ENCODE data around the gene FAM98B. TPM values are rescaled to one million over a fixed set of nuclear protein-coding genes. Genes with fewer than 3 reads are reported as not detected.

Gene FAM98B
- total and polyA plus RNA-seq, 2 experiments from 2014 or later = 10.1 to 32.5 TPM

- Histone ChIP-seq H3K27me3 (ENCODE audit: insufficient read depth) (no peaks in the 10 kb centered on the region), H3K36me3 (ENCODE audit: insufficient read depth) (no peaks in the 10 kb centered on the region), H3K4me3 (no peak overlapping the region), H3K9me2 (ENCODE audit: insufficient read depth) (peaks cover 9% of the 10 kb centered on the region; the same call in 1 of the 2 replicates), H3K4me1 (ENCODE audit: insufficient read depth) (no peaks in the 10 kb centered on the region), H3K79me2 (replicated peaks; ENCODE audit: insufficient read depth) (no peaks in the 10 kb centered on the region), H3F3A (replicated peaks; ENCODE audit: low read depth) (no peaks in the 10 kb centered on the region), H2AFZ (no peak overlapping the region), H4K20me1 (replicated peaks; ENCODE audit: insufficient read depth) (no peaks in the 10 kb centered on the region), H3K27ac (ENCODE audit: low read depth) (no peak overlapping the region), H3K4me2 (no peak overlapping the region)
- peaks cover 2% of the 10 kb centered on the region for H3K4me1 Mint-ChIP-seq
- TF ChIP-seq ETS1 (IDR thresholded peaks at IDR 0.05) (no peak), ZNF331 (CRISPR knock-in tag; IDR thresholded peaks at IDR 0.05; ENCODE audit: low read depth) (no peak), ZNF462 (CRISPR knock-in tag; IDR thresholded peaks at IDR 0.05) (no peak), CTCF (conservative IDR thresholded peaks at IDR 0.05; ENCODE audit: low read depth in 2 of 2) (no peak), CREB1 (CRISPR knock-in tag; IDR thresholded peaks at IDR 0.05; ENCODE audit: low read depth) (no peak), NANOG (IDR thresholded peaks at IDR 0.05; ENCODE audit: borderline replicate concordance) (no peak), POLR2AphosphoS5 (IDR thresholded peaks at IDR 0.05; ENCODE audit: low read depth) (no peak), JUNB (IDR thresholded peaks at IDR 0.05; ENCODE audit: unreplicated experiment) (no peak)
- no peaks in the 10 kb centered on the region for H3K36me3 Mint-ChIP-seq (ENCODE audit: low read depth)
- ATAC-seq (no peak), DNase-seq (ENCODE audit: low spot score) (no peak)
- H3K27me3 Mint-ChIP-seq (ENCODE audit: insufficient read depth, low read depth, poor library complexity) = peaks cover 1% of the 10 kb centered on the region
- no peak overlapping the region for H3K4me3 Mint-ChIP-seq
- H3K27ac Mint-ChIP-seq = no peak overlapping the region; the same call in 1 of the 2 replicates
- H3K9me3 Mint-ChIP-seq = no peaks in the 10 kb centered on the region
Measured at GRCh38 chr15:38535491-38536200, 81.7 kb downstream of the FAM98B start.

Data from GM23338 (cell line).